HG02840 (cell line): ENCODE results near the gene TMTC2.
"Not testable (repeated sequence)": the region's sequence is repeated elsewhere in the genome, so short reads cannot be mapped to it uniquely, and the experiment has no call there.

Experiments
- ATAC-seq: cut with Tn5 transposase; IDR thresholded peaks from one replicate; pipeline ENCODE4 v1.9.1; 2021; ENCODE audit warnings: mild to moderate bottlenecking, moderate library complexity, moderate number of reproducible peaks; ENCODE audit not compliant: unreplicated experiment, low FRiP score

Gene TMTC2

GRCh38 chr12:82723093-82723492 lies 36.4 kb downstream of the TMTC2 start:
- ATAC-seq: no peak

GRCh38 chr12:82723891-82724290 lies 37.2 kb downstream of the TMTC2 start:
- ATAC-seq: no peak

- no peak for ATAC-seq
Measured at GRCh38 chr12:82725741-82726140, 39.0 kb downstream of the TMTC2 start.

- no peak for ATAC-seq
Measured at GRCh38 chr12:82727886-82728285, 41.2 kb downstream of the TMTC2 start.

GRCh38 chr12:82728710-82729109 lies 42.0 kb downstream of the TMTC2 start:
- ATAC-seq: no peak

- no peak for ATAC-seq
Measured at GRCh38 chr12:82730953-82731459, 44.3 kb downstream of the TMTC2 start.

- no peak for ATAC-seq
Measured at GRCh38 chr12:82740129-82741000, 53.7 kb downstream of the TMTC2 start.

GRCh38 chr12:82745063-82745674 lies 58.5 kb downstream of the TMTC2 start:
- no peak for ATAC-seq

GRCh38 chr12:82745807-82746206 lies 59.1 kb downstream of the TMTC2 start:
- no peak for ATAC-seq

- ATAC-seq: no peak
Measured at GRCh38 chr12:82746668-82747067, 60.0 kb downstream of the TMTC2 start.

GRCh38 chr12:82749015-82749414 lies 62.3 kb downstream of the TMTC2 start:
- ATAC-seq: no peak

- ATAC-seq: no peak
Measured at GRCh38 chr12:82754856-82755255, 68.2 kb downstream of the TMTC2 start.

- no peak for ATAC-seq
Measured at GRCh38 chr12:82756303-82756702, 69.6 kb downstream of the TMTC2 start.

GRCh38 chr12:82757059-82757458 lies 70.4 kb downstream of the TMTC2 start:
- no peak for ATAC-seq

- no peak for ATAC-seq
Measured at GRCh38 chr12:82757656-82758055, 71.0 kb downstream of the TMTC2 start.

- no peak for ATAC-seq
Measured at GRCh38 chr12:82758749-82759330, 72.1 kb downstream of the TMTC2 start.

GRCh38 chr12:82760423-82760822 lies 73.7 kb downstream of the TMTC2 start:
- ATAC-seq: no peak

GRCh38 chr12:82765206-82765605 lies 78.5 kb downstream of the TMTC2 start:
- ATAC-seq: not testable (repeated sequence)

GRCh38 chr12:82765971-82766705 lies 79.4 kb downstream of the TMTC2 start:
- ATAC-seq: no peak

- ATAC-seq: no peak
Measured at GRCh38 chr12:82774666-82775065, 88.0 kb downstream of the TMTC2 start.

GRCh38 chr12:82780517-82780916 lies 93.8 kb downstream of the TMTC2 start:
- ATAC-seq: no peak
